Measurements from ENCODE around the gene TIMM8A. TPM values are rescaled to one million over a fixed set of nuclear protein-coding genes. Genes with fewer than 3 reads are reported as not detected.

The TIMM8A gene
- total RNA-seq, 1 donor from 2014 or later = 3.6 TPM

GRCh38 chrX:101390664-101391525 lies 42.4 kb upstream of the TIMM8A start, which contains the start of gene RPL36A:
Gene RPL36A (plus strand): TSS chrX:101391011. CDS start chrX:101391044, 33 bp downstream.
- peak within 1 kb of the TSS; percentile 68 for H3K4me3 ChIP-seq (ENCODE audit: low read depth, low read length)
- peak; percentile 64 for TF ChIP-seq CTCF (conservative IDR thresholded peaks at IDR 0.05; ENCODE audit: low read depth, low read length)
- no peak for DNase-seq (ENCODE audit: low read depth)

- no peak overlapping the region for H3K4me3 ChIP-seq (ENCODE audit: low read depth, low read length)
- no peak for TF ChIP-seq CTCF (conservative IDR thresholded peaks at IDR 0.05; ENCODE audit: low read depth, low read length)
Observed at GRCh38 chrX:101388604-101389003, 40.1 kb upstream of the TIMM8A start.

DNA sequence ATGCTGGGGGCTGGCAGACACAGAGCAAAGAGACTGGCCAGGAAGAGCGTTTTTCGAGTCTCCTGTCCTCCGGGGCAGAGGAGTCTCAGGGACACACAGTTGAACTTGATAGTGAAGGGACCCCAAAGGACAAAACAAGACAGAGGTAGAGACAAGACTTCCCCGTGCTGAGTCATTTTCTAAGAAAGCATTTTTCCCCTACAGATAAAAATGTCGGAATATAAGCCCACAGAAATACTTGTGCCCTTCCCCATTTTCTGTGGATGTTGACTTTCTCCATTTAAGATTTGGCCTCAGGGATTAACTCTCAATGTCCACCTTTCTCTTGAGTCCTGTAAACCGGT lies 38.0 kb upstream of the TIMM8A start:
- no peak overlapping the region for H3K4me3 ChIP-seq (ENCODE audit: low read depth, low read length)
- no peak for TF ChIP-seq CTCF (conservative IDR thresholded peaks at IDR 0.05; ENCODE audit: low read depth, low read length)
- no peak for DNase-seq (ENCODE audit: low read depth)

More at GRCh38 chrX:101388604-101389003, 40.1 kb upstream of the TIMM8A start:
- no peak for DNase-seq (ENCODE audit: low read depth)

- DNase-seq (ENCODE audit: low read depth) = no peak
- no peak for TF ChIP-seq CTCF (conservative IDR thresholded peaks at IDR 0.05; ENCODE audit: low read depth, low read length)
- H3K4me3 ChIP-seq (ENCODE audit: low read depth, low read length) = no peak within 1 kb of the TSS
Observed at GRCh38 chrX:101385795-101386541, 37.4 kb upstream of the TIMM8A start, which contains the start of gene BTK. Gene BTK (minus strand): TSS chrX:101386191. CDS start chrX:101375284, 10,907 bp downstream.

DNA sequence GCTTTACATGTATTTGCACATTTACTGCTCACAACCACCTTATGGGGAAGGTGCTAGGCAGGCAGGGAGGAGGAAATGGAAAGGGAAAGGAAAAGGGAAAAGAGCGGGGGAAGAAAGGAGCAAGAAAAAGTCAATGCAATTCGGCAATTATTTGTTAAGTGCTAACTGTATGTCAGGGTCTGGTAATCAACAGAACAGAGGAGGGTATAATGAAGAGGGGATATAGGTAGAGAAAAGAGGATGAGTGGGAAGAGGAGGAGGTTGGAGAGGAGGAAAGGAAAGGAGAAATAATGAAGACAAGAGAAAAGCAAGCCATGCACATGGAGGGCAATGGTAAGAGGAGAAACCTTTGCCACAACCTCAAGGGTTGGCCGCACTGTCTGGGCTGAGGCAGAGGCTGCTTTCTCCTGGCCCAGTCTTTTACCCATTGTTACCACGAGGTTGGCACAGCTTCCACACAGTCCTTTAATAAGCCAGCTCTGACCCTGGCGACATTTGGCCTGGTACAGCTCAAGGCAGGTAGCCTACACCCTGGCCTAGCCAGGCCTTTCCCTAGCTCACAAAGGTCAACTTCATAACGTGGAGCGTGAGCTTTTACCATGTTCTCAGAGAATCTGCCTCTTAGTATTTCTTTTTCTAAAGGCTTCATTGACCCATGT lies 36.6 kb upstream of the TIMM8A start:
- TF ChIP-seq CTCF (conservative IDR thresholded peaks at IDR 0.05; ENCODE audit: low read depth, low read length) = no peak
- no peak for DNase-seq (ENCODE audit: low read depth)

DNA sequence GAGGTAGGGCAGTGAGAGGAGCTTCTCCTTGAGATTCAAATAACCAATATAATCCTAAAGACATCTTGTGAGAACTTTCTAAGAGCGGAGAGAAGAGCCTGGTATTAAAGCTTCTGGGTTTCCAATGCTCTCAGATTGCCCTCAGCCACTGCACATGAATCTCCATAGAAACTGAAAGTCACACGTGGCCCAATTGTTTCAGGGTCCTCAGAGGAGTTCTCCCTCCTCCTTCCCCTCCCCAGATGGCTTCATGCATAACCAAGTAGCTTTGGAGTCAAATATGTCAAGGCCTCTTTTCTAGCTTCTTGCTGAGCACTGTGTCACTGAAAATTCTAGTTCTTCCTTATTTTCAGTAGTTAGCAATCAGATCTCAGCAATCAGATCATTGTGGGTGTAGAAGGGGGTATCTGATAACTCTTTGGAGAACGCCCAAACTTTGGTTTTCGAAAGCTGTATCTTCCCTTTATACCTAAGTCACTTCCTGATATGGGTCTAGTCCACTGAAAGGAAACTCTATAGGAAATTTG lies 35.2 kb upstream of the TIMM8A start:
- no peak for TF ChIP-seq CTCF (conservative IDR thresholded peaks at IDR 0.05; ENCODE audit: low read depth, low read length)
- no peak overlapping the region for H3K4me3 ChIP-seq (ENCODE audit: low read depth, low read length)
- no peak for DNase-seq (ENCODE audit: low read depth)

More for the DNA sequence above, 36.6 kb upstream of the TIMM8A start:
- H3K4me3 ChIP-seq (ENCODE audit: low read depth, low read length) = no peak overlapping the region

All from epithelial cell of proximal tubule (primary cell).